EL (cell line): Measurements from ENCODE around the gene TLE6.
"Not testable (repeated sequence)": the region's sequence is repeated elsewhere in the genome, so short reads cannot be mapped to it uniquely, and the experiment has no call there.

ENCODE experiments used
- DNase-seq: peaks from one replicate; pipeline ENCODE4 v3.0.0-alpha.2; 2016

TLE6 gene

DNA sequence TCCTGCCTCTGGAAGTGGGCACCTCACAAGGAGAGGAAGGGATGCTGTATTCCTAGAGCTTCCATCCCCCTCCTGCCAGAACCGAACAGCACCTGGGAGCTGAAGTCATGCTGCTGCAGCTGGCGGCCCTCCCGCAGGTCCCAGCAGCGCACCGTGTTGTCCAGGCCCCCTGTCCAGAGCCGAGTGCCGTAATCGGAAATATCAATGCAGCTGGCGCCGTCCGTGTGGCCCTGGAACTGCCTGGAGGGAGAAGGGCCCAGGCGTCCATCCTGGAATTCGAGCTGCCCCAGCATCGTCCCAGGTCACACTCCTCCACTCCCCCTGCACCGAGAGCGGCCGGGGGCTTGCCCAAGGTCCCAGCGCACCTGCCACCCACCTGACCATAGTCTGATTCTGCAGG, 28.0 kb downstream of the TLE6 start:
- DNase-seq, result no peak

- DNase-seq, result no peak
Observed at GRCh38 chr19:3006075-3006767, 28.9 kb downstream of the TLE6 start.

- no peak for DNase-seq
Observed at GRCh38 chr19:3007975-3008374, 30.6 kb downstream of the TLE6 start.

- DNase-seq, result no peak
Observed at GRCh38 chr19:3008994-3009393, 31.6 kb downstream of the TLE6 start.

- DNase-seq, result no peak
Observed at GRCh38 chr19:3010871-3011270, 33.5 kb downstream of the TLE6 start.

GRCh38 chr19:3012059-3012458, 34.7 kb downstream of the TLE6 start:
- not testable (repeated sequence) for DNase-seq

GRCh38 chr19:3012621-3013262, 35.4 kb downstream of the TLE6 start:
- DNase-seq, result no peak

DNA sequence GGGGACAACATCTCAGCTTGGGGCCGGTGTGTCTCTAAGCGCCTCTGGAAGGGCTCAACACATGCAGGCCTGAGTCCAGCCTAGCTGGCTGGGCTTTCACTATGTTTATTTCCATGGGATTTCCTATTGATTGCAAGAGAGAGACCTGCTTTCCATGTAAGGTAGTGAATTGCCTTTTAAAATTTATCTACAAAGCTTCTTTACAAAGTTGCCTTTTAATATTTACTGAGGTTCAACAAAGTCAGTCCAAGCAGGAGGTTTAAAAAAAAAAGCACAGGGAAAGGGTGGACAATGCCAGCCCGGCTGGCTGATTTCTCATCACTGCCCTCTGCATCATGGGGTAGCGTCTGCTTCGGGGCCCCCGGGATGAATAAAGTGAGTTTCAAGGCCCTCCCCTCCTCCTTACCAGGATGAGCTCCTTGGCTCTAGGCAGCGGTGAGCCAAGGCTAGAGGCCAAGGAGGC, 35.9 kb downstream of the TLE6 start:
- DNase-seq, result no peak

DNA sequence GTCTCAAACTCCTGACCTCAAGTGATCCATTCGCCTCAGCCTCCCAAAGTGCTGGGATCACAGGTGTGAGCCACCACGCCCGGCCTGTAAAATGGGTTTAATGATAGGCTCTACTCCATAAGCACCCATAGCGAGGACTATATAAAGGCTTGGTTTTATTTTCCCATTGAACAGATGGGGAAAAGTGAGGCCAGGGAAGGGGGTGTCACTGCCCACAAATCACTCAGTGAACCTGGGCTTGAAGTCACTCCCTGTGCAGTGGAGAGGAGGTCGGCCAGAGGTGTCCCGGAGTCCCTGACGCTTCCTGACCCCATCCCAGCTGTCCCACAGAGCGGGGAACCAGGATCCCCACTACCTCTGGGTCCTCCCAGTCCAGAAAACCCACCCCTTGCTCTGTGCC, 36.8 kb downstream of the TLE6 start:
- DNase-seq, result no peak

DNA sequence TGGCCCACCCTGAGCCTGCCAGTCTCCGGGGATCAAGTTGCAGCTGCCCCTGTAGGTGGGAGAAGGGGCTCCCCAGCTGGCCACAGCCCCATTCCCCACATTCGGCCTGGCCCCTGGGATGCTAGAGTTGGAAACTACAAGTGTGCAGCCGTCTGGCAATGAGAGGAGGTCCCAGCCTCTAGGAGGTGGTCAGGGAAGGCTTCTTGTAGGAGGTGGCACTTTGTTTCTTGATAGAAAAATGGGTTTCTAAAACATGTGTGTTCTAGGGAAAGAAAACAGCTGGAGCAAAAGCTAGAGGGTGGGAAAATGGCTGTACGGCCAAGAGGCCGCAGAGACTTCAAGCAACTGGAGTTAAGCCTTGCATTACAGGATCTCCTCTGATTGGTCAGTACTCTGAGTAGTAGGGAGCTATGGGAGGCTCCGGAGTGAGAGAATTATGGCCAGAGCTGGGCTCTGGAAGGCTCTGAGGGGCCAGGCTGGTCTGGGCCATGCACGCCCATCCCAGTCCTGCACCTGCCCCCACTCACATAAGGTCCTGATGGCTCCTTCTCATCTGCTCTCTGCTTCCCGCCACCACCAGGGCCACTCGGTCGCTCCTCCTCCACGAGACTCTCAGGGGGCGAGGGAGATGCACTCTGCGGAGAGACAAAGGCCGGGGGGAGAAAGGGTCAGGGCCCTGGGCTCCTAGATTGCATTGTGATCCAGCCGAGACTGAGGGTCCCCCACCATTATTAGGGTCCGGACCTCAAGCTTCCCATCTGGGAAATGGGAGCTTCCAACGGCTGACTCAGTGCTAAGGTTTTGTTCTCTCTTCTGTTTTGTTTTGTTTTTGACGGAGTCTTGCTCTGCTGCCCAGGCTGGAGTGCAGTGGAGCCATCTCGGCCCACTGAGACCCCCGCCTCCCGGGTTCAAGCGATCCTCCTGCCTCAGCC, 38.0 kb downstream of the TLE6 start:
- DNase-seq, result no peak

GRCh38 chr19:3017923-3018322, 40.6 kb downstream of the TLE6 start:
- DNase-seq, result no peak

DNA sequence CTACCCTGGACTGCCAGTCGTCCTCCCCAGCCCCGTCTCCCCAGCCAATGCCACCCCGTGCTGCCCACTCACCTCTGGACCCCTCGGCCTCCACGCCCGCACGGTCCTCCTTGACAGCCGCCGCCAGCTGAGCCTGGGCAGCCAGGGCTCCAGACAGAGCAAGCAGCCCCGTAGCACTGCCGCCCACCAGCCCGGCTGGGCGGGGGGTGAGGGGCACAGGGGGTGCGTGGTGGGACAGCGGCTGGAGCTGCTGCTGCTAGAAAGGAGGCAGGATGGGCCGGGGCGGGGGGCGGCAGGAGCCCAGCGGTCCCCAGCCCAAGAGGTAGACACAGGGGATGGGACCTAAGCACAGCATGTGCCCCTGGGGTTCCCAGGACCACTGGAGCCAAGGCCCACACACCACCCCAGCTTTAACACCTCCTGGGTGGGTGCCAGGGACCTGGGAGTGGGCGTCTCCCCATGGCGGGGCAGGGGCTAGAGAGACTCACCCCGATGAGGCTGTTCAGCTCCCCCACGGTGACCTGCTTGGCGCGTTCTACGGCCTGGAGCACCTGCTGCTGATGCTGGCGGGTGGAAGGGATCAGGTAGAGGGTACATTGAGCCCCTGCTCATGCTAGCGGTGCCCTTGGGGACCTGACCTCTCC, 42.0 kb downstream of the TLE6 start:
- DNase-seq, result no peak

GRCh38 chr19:3020321-3020960, 43.1 kb downstream of the TLE6 start:
- no peak for DNase-seq

- no peak for DNase-seq
Observed at GRCh38 chr19:3024509-3024869, 47.1 kb downstream of the TLE6 start.

DNA sequence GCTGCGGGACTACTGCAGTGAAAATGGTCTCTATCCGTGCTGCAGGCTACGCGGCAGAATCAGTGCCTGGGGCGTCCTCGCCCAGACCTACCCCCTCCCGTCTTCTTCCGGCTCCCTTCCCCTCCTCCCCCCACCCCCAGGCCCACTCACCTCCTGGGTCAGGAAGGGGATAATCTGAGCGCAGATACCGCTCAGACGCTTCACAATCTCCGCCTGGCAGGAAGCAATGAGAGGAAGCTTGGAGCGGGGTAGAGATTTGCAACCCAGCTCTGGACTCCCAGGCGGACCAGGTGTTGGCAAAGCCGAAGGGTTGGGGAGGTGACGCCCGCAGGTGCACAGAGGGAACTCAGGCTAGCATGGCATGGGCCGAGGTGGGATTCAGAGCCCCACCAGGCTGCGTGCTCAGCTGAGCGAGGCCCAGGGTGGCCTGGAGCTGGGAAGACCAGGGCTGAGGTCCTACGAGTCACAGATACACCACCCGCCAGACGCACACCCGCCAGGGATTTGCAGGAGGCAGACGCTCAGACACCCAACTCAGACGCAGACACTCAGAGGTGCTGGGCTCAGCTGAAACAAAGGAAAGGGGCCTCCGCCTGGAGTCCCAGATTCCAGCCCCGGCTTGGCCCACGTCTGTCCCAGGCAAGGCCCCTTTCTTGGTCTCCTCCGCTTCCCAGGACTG, 47.6 kb downstream of the TLE6 start:
- no peak for DNase-seq

GRCh38 chr19:3025549-3025886, 48.2 kb downstream of the TLE6 start:
- no peak for DNase-seq

DNA sequence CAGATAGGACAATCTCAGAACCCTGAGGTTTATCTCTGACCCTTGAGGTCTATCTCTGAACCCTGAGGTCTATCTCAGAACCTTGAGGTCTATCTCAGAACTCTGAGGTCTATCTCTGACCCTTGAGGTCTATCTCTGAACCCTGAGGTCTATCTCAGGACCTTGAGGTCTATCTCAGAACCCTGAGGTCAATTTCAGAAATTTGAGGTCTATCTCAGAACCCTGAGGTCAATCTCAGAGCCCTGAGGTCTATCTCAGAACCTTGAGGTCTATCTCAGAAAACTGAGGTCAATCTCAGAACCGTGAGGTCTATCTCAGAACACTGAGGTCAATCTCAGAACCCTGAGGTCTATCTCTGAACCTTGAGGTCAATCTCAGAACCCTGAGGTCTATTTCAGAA, 49.4 kb downstream of the TLE6 start:
- no peak for DNase-seq

DNA sequence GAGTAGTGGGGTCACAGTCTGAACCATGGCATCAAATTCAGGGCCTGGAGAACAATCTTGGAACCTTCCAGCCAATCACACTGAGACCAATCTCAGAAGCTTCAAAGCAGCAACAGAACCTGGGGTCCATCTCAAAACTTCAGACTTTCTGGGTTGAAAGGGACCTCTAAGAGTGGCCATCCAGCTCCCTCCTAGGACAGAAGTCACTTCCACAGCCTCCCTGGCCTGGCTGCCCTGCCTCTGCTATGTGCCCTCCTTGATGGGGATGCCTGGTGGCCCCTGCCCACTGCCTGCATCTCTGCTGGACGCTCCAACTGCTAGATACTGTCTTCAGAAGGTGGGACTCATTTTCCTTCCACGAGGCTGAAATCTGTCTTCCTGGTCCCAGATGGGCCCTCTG, 49.9 kb downstream of the TLE6 start:
- no peak for DNase-seq

DNA sequence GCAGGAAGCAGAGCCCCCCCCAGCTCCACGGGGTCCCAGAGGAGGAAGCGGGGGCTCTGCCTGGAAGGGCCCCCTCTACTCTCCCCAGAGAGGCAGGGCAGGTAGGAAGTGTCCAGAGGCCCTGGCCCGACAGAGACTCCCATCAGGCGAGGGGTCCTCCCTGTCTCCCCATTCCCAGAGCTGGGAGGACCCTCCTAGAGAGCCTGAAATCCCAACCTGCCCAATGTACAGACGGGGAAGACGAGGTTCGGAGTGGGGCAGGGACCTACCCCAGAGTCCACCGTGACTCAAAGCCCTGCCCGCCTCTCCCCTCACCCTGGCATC, 50.6 kb downstream of the TLE6 start:
- no peak for DNase-seq

GRCh38 chr19:3028305-3029064, 51.1 kb downstream of the TLE6 start:
- no peak for DNase-seq

DNA sequence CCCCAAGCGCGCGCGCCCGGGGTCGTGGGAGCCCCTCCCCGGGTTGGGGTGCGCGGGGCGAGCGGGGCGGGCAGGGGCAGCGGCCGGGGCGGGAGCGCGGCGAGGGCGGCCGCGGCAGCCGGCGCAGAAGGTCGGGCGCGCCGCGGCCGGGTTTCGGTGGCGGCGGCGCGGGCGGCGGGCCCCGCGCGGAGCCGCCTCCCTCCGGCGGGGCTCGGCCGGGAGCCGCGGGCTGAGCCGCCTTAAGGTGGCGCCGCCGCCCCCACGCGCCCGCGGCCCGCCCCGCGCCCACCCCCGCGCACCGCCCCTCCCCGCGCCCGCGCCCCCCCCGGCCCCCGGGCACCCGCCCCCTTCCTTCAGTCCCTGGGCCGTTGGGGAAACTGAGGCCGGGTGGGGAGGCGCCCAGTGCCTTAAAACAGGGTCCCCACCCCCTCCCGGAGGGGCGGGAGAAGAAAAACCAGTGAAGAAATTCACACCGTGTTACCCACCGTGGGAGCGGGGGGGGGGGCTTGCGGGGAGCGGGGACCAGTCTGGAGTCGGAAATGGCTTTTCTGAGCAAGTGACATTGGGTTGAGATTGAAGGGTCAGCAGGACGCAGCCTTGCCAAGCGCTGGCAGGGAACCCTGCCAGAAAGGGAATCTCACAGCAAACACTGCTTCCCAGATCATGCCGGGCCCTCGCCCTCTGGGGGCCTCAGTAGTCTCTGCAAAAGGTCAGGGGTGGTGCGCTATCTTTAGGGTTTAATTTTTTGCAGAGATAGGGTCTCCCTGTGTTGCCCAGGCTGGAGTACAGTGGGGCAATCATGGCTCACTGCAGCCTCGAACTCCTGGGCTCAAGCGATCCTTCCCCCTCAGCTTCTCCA, 51.9 kb downstream of the TLE6 start, which contains the start of gene TLE2:
Gene TLE2 (minus strand): TSS at position 216 of the 859 bp plus-strand sequence. CDS start 376 bp downstream, outside the sequence.
- DNase-seq, result no peak
